ENCODE results near the gene UNK. TPM values are rescaled to one million over a fixed set of nuclear protein-coding genes. Genes with fewer than 3 reads are reported as not detected.
"Not testable (repeated sequence)": the region's sequence is repeated elsewhere in the genome, so short reads cannot be mapped to it uniquely, and the experiment has no call there.

The UNK gene
- total and polyA plus RNA-seq, 2 experiments from 2014 or later: 35.9 to 37.8 TPM

- Histone ChIP-seq H3K4me3 (no peak overlapping the region), H3K36me3 (peaks cover 22% of the 10 kb centered on the region), H3K27ac (no peak overlapping the region), H3K4me1 (ENCODE audit: low read depth) (peaks cover 18% of the 10 kb centered on the region), H3K9me3 (ENCODE audit: low read depth) (no peaks in the 10 kb centered on the region), H3K27me3 (no peaks in the 10 kb centered on the region)
- TF ChIP-seq CTCF (IDR thresholded peaks at IDR 0.05; ENCODE audit: low read depth, low read length): no peak
- DNase-seq (ENCODE audit: low read depth in 1 of 2, low spot score in 1 of 2): peak in 1 of 2 donors; percentile 33
These were observed 64.7 kb downstream of the UNK start for GRCh38 chr17:75849279-75849646.

- H3K9me3 ChIP-seq (ENCODE audit: low read depth): no peaks in the 10 kb centered on the region
- H3K27me3 ChIP-seq: no peaks in the 10 kb centered on the region
- no peak for TF ChIP-seq CTCF (IDR thresholded peaks at IDR 0.05; ENCODE audit: low read depth, low read length)
- no peak overlapping the region for H3K4me3 ChIP-seq
- H3K36me3 ChIP-seq: peaks cover 22% of the 10 kb centered on the region
- H3K4me1 ChIP-seq (ENCODE audit: low read depth): peaks cover 13% of the 10 kb centered on the region
- DNase-seq (ENCODE audit: low read depth in 1 of 2, low spot score in 1 of 2): no peak
- no peak overlapping the region for H3K27ac ChIP-seq
These were observed 65.1 kb downstream of the UNK start for GRCh38 chr17:75849724-75850123.

- Histone ChIP-seq H3K9me3 (ENCODE audit: low read depth) (no peaks in the 10 kb centered on the region), H3K27ac (no peak overlapping the region), H3K4me3 (no peak overlapping the region), H3K36me3 (peaks cover 22% of the 10 kb centered on the region), H3K4me1 (ENCODE audit: low read depth) (peaks cover 2% of the 10 kb centered on the region), H3K27me3 (no peaks in the 10 kb centered on the region)
- DNase-seq (ENCODE audit: low read depth in 1 of 2, low spot score in 1 of 2): no peak
- TF ChIP-seq CTCF (IDR thresholded peaks at IDR 0.05; ENCODE audit: low read depth, low read length): no peak
These were observed 66.5 kb downstream of the UNK start for GRCh38 chr17:75850928-75851692.

- H3K9me3 ChIP-seq (ENCODE audit: low read depth); H3K4me1 ChIP-seq (ENCODE audit: low read depth); H3K27ac ChIP-seq; H3K4me3 ChIP-seq; H3K27me3 ChIP-seq; DNase-seq (ENCODE audit: low read depth in 1 of 2, low spot score in 1 of 2): not testable (repeated sequence)
- H3K36me3 ChIP-seq: peaks cover 22% of the 10 kb centered on the region
These were observed 67.0 kb downstream of the UNK start for GRCh38 chr17:75851693-75851991.

- H3K4me3 ChIP-seq: no peak overlapping the region
- H3K27me3 ChIP-seq: no peaks in the 10 kb centered on the region
- DNase-seq (ENCODE audit: low read depth in 1 of 2, low spot score in 1 of 2): no peak
- peaks cover 4% of the 10 kb centered on the region for H3K4me1 ChIP-seq (ENCODE audit: low read depth)
- TF ChIP-seq CTCF (IDR thresholded peaks at IDR 0.05; ENCODE audit: low read depth, low read length): no peak
- H3K36me3 ChIP-seq: peaks cover 22% of the 10 kb centered on the region
- no peak overlapping the region for H3K27ac ChIP-seq
- H3K9me3 ChIP-seq (ENCODE audit: low read depth): no peaks in the 10 kb centered on the region
These were observed 68.8 kb downstream of the UNK start for GRCh38 chr17:75853433-75853832.

- no peaks in the 10 kb centered on the region for H3K27me3 ChIP-seq
- peaks cover 15% of the 10 kb centered on the region for H3K36me3 ChIP-seq
- no peak for TF ChIP-seq CTCF (IDR thresholded peaks at IDR 0.05; ENCODE audit: low read depth, low read length)
- peak in 1 of 2 donors; percentile 62 for DNase-seq (ENCODE audit: low read depth in 1 of 2, low spot score in 1 of 2)
- peak overlapping the region; percentile 65 for H3K4me3 ChIP-seq
- H3K27ac ChIP-seq: peak overlapping the region; percentile 89
- H3K4me1 ChIP-seq (ENCODE audit: low read depth): peaks cover 4% of the 10 kb centered on the region
- H3K9me3 ChIP-seq (ENCODE audit: low read depth): no peaks in the 10 kb centered on the region
These were observed 69.6 kb downstream of the UNK start for GRCh38 chr17:75854101-75854748.
